HAP-1 (cell line): ENCODE data around the gene LRRC28.

Experiments used
- DNase-seq, 2 experiments: peaks; one replicate each; pipeline ENCODE4 v3.0.0-alpha.2; 2016 to 2020; ENCODE audit warnings: low spot score in 2 of 2
- H3K27me3 ChIP-seq: fragments of 250-450 bp; sonication (Bioruptor Pico); 2 replicates; pipeline ENCODE4 v1.5.1; 2020; ENCODE audit warnings: low read depth, mild to moderate bottlenecking, moderate library complexity
- H3K36me3 ChIP-seq: fragments of 250-450 bp; sonication (Bioruptor Pico); replicated peaks from 2 replicates; pipeline ENCODE4 v1.5.1; 2020; ENCODE audit warnings: mild to moderate bottlenecking
- H3K4me1 ChIP-seq: fragments of 250-450 bp; sonication (Bioruptor Pico); 2 replicates; pipeline ENCODE4 v1.5.1; 2020; ENCODE audit warnings: mild to moderate bottlenecking
- H3K4me3 ChIP-seq: fragments of 250-450 bp; sonication (Bioruptor Pico); 2 replicates; pipeline ENCODE4 v1.5.1; 2020; ENCODE audit warnings: mild to moderate bottlenecking, moderate library complexity
- H3K9me3 ChIP-seq: fragments of 250-450 bp; sonication (Bioruptor Pico); 2 replicates; pipeline ENCODE4 v1.5.1; 2020; ENCODE audit warnings: mild to moderate bottlenecking, moderate library complexity
- in situ Hi-C: fragments of 300-500 bp; cut with MboI; formaldehyde crosslinking; loops from 3 replicates; pipeline ENCODE4 v1.14.3; 2020; ENCODE audit warnings: low sequenced_read_pairs, inconsistent platforms, mixed read lengths

LRRC28 gene

DNA sequence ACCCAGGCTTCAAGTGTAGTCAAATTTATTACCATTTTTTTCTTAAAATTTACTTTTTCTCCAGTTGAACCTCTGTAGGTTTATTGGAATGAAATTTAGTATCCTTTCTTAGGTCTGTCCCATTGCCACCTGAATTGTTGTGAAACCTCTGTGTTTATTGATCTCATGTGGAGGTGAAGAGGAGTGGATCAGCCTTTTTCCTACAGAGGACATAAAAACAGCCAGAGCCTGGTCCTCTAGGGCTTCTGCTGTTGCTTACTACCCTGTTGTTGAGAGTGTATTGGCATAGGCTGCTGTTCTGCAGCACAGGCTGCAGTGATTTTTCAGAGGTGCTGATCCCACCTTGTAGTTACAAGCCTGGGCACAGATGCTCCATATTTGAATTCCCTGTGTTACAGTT lies 44.6 kb downstream of the LRRC28 start:
- H3K4me1 ChIP-seq, result peaks cover 12% of the 10 kb centered on the region
- DNase-seq, result no peak

DNA sequence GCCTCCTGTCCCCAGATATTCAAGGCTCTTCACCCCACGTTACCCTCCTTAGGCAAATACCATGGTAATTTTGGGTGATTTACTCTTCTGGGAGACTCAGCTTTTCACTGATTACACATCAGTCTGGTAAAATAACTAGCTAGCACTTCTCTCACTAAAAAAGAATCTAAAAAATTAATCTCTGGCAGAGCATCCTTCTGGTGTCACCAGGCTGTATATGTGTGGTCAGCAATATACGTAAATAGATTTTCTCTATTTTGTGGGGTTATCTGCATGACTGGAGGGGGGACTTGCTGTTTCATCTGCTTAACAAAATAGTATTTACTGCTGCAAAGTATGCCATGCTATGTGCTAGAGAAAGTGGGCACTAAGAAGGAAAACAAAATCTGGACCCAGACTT lies 45.1 kb downstream of the LRRC28 start:
- no peaks in the 10 kb centered on the region for H3K27me3 ChIP-seq
- no peak for DNase-seq
- no peak overlapping the region for H3K4me3 ChIP-seq
- H3K4me1 ChIP-seq, result peaks cover 12% of the 10 kb centered on the region
- in situ Hi-C loops, result no loop called here
- H3K9me3 ChIP-seq, result peaks cover 3% of the 10 kb centered on the region; the same call in 1 of the 2 replicates
- H3K36me3 ChIP-seq, result no peaks in the 10 kb centered on the region

More for the DNA sequence above, 44.6 kb downstream of the LRRC28 start:
- Histone ChIP-seq H3K4me3 (no peak overlapping the region), H3K9me3 (peaks cover 3% of the 10 kb centered on the region; the same call in 1 of the 2 replicates), H3K36me3 (no peaks in the 10 kb centered on the region), H3K27me3 (no peaks in the 10 kb centered on the region)
- in situ Hi-C loops, result no loop called here

DNA sequence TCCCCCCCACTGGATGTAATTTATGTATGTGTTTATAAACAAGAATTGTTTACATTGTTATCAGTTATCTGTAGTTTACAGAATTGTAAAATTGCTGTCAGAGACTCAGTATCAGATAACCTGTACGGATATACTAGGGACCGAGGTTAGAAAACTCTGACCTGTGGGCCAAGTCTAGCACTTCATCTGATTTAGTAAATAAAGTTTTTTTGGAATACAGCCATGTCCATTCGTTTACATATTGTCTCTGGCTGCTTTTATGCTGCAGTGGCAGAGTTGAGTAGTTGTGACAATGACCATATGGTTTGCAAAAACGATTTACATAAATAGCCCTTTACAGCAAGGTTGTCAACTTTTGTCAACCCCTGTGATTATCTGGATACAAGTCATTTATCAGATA lies 52.6 kb downstream of the LRRC28 start:
- H3K9me3 ChIP-seq, result no peaks in the 10 kb centered on the region
- H3K4me1 ChIP-seq, result peaks cover 45% of the 10 kb centered on the region
- DNase-seq, result peak in 1 of 2 experiments; percentile 25
- H3K4me3 ChIP-seq, result no peak overlapping the region
- no peaks in the 10 kb centered on the region for H3K27me3 ChIP-seq
- in situ Hi-C loops, result no loop called here
- H3K36me3 ChIP-seq, result no peaks in the 10 kb centered on the region

DNA sequence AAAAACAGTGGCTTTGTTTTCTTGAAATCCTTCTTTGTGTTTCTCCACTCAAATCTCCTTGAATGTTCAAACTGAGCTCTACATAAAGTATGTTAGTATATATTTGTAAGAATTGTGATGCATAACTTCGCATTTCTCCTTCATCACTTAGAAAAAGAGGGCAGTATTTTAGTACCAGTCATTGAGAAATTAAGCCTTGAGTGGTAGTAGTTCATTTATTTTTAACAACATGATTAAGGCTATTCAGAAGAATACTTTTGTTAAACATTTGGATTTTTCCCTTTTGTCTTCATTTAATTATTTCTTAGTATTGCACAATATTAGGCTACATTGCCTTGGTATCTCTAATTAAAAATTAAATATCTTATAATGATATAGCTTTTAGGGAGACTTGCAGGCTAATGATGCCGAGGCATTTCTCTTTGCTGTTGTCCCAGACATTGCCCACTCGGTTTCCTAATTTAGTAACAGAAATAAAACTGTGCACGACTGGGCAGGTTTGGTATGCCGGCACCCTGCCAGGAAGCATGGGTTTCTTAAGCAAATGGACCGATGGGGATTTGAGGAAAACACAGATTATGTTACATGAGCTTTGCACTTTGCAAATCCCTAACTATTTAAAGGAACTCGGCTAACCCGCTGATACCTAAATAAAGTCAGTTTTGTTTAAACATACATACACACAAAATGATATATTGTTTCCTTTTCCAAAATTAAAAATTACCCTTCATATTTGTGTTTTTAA lies 54.7 kb downstream of the LRRC28 start:
- DNase-seq, result peak; percentile 90 to 93
- Histone ChIP-seq H3K27me3 (no peaks in the 10 kb centered on the region), H3K9me3 (no peaks in the 10 kb centered on the region), H3K4me1 (peaks cover 45% of the 10 kb centered on the region), H3K36me3 (no peaks in the 10 kb centered on the region), H3K4me3 (no peak overlapping the region)
- in situ Hi-C loops, result no loop called here

DNA sequence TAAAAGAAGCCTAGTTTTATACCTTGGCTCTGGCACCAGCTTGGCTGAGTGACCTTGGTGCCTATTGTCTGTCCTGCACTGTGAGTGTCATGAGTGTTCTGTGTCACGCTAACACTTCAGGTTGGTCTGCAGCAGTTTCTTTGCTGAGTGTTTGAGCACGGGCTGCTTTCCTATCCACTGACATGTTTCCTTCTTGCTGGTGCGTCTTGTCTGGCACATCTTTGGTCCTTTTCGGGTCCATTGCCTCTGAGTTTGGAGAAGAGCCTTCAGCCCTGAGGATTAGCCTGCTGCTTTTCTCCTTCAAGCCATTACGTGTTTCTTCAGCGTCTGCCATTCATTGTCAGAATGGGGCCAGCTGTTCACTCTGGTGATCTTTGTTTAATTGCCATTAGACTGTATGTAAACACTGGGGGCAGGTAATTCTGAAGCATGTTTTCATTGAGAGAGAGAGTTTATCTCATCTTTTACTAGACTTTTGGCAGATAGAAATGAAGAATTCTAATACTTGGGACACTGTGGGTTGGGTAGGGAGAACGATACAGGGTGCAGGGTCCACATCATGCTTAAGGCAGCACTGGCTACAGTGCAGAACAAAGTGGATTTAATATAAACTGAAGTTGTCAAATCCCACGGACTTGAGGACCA lies 55.5 kb downstream of the LRRC28 start:
- peak; percentile 75 to 84 for DNase-seq
- peaks cover 45% of the 10 kb centered on the region for H3K4me1 ChIP-seq
- H3K4me3 ChIP-seq, result peak overlapping the region; percentile 6
- in situ Hi-C loops, result no loop called here
- no peaks in the 10 kb centered on the region for H3K36me3 ChIP-seq
- H3K27me3 ChIP-seq, result no peaks in the 10 kb centered on the region
- no peaks in the 10 kb centered on the region for H3K9me3 ChIP-seq

DNA sequence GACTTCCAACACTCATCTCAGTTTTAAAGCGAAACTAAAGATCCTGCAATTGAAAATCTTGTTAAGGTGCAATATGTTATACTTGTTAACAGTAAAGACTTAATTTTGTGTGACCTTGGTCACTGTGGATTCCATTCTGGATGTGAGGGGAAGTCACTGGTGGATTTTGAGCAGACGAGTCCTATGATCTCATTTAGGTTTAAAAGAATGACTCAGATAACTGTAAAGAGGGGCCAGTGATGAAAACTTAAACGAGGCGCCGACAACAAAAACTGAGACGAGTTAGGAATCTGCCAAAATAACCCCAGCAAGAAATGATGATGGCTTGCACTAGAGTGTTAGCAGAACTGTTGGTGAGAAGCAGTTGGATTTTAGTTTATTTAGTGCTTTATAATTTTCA lies 56.5 kb downstream of the LRRC28 start:
- no peak for DNase-seq
- Histone ChIP-seq H3K4me3 (0 out of 2 replicates have a peak overlapping the region, but pooled peaks have one; percentile 2), H3K9me3 (no peaks in the 10 kb centered on the region), H3K36me3 (no peaks in the 10 kb centered on the region), H3K4me1 (peaks cover 45% of the 10 kb centered on the region), H3K27me3 (no peaks in the 10 kb centered on the region)
- in situ Hi-C loops, result no loop called here

DNA sequence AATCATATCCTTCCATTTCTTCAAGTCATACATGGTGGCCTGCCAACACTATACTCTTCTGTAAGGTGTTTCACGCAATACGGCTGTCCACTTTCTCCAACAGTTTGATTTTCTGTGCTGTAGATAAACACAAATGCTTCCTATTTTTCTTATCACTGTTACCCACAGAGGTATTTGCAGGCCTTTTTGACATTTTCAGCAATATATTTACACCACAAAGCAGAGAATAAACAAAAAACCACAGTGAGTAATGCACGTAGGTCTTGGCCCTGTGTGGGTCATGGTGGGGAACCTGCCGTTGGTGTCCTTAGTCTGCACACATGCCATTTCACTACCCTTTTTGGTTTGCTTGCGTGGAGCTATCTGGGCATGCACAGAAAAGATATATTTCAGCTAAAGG lies 59.5 kb downstream of the LRRC28 start:
- in situ Hi-C loops, result no loop called here

DNA sequence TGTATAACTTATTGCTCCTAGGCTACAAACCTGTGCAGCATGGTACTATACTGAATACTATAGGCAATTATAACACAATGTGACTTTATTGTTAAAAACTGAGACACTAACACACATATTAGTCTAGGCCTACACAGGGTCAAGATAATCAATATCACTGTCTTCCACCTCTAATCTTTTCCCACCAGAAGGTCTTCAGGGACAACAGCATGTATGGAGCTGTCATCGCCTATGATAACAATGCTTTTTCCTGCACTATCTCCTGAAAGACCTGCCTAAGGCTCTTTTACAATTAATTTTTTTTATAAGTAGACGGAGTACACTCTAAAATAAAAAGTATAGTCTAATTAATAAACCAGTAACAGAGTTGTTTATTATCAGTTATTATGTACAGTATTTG lies 60.9 kb downstream of the LRRC28 start:
- H3K4me3 ChIP-seq, result no peak overlapping the region
- no peak for DNase-seq
- H3K27me3 ChIP-seq, result no peaks in the 10 kb centered on the region
- peaks cover 12% of the 10 kb centered on the region for H3K4me1 ChIP-seq
- H3K36me3 ChIP-seq, result no peaks in the 10 kb centered on the region
- in situ Hi-C loops, result no loop called here
- no peaks in the 10 kb centered on the region for H3K9me3 ChIP-seq

More for the DNA sequence above, 59.5 kb downstream of the LRRC28 start:
- H3K27me3 ChIP-seq, result no peaks in the 10 kb centered on the region
- H3K36me3 ChIP-seq, result no peaks in the 10 kb centered on the region
- H3K9me3 ChIP-seq, result no peaks in the 10 kb centered on the region
- no peak overlapping the region for H3K4me3 ChIP-seq
- DNase-seq, result no peak
- peaks cover 19% of the 10 kb centered on the region for H3K4me1 ChIP-seq

DNA sequence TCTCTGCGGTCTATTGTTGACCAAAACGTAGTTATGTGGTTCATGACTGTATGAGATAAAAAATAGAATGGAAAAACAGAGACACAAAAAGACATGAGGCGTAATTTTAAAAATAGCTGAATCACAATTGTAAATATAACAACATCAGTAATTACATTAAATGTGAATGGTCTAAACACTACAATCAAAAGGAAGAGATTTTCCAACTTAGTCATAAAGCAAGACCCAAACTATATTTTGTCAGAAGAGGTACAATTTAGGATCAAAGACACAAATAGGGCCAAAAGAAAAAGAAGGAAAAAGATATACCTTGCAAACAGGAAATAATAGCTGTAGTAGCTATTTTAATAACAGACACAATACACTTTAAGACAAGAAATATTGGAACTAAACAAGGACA lies 61.5 kb downstream of the LRRC28 start:
- Histone ChIP-seq H3K9me3 (no peaks in the 10 kb centered on the region), H3K27me3 (no peaks in the 10 kb centered on the region), H3K36me3 (no peaks in the 10 kb centered on the region), H3K4me3 (no peak overlapping the region), H3K4me1 (peaks cover 12% of the 10 kb centered on the region)
- in situ Hi-C loops, result no loop called here
- DNase-seq, result no peak

DNA sequence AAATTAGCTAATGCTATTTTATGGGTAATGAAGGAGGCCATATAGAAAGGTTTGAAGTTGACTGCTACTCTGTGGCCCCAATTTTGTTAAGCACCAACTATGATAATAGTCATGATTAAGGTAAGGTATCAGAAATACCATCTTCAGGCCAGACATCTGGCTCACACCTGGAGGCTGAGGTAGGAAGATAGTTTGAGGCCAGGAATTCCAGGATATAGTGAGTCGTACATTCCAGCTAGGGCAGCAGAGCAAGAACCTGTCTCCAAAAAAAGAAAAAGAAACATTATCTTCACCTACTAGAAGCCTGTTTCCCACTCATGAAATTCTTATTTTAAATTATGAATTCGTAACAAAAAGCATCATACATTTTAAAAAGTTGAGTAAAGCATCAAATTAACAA lies 64.4 kb downstream of the LRRC28 start:
- Histone ChIP-seq H3K4me3 (no peak overlapping the region), H3K36me3 (no peaks in the 10 kb centered on the region), H3K27me3 (no peaks in the 10 kb centered on the region), H3K4me1 (peaks cover 17% of the 10 kb centered on the region), H3K9me3 (no peaks in the 10 kb centered on the region)
- DNase-seq, result no peak
- in situ Hi-C loops, result no loop called here

DNA sequence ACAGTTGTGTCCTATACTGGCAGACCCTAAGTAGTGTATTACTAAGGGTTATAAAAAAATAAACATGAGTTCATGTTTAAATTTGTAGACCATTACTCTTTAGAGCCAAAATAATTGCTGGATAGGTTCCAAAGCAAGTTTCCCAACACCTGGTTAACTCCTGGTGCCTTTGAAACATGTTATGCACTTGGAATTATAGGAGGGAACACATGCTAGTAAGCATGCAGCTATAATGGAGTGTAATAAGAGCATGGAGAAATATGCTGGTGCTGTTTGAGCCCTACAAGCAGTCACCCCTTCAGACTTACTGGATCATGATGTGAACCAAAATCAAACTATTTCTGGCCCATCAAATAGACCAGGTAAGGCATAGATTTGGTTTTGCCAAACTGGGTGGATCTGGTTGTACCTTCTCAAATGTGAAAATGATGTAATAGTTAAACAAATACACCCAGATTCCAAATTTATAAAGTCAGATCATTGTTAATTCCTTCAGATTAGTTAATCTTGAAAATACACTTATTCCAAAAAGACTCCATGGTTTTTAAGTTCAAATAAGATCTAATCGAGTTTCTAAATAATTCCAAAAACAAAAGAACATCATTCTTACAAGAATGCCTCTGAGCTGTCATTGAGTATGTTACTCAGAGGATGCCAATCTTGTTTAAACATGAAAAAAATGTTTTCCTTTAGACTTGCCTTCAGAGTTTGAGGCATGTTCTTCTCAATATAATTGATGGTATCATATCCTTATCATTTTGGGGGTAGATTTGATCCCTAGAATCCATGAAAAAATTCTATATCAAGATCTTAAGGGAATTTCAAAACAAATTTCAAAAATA lies 69.3 kb downstream of the LRRC28 start:
- H3K4me3 ChIP-seq, result no peak overlapping the region
- in situ Hi-C loops, result no loop called here
- H3K4me1 ChIP-seq, result peaks cover 17% of the 10 kb centered on the region
- no peak for DNase-seq
- H3K9me3 ChIP-seq, result no peaks in the 10 kb centered on the region
- no peaks in the 10 kb centered on the region for H3K27me3 ChIP-seq
- no peaks in the 10 kb centered on the region for H3K36me3 ChIP-seq

DNA sequence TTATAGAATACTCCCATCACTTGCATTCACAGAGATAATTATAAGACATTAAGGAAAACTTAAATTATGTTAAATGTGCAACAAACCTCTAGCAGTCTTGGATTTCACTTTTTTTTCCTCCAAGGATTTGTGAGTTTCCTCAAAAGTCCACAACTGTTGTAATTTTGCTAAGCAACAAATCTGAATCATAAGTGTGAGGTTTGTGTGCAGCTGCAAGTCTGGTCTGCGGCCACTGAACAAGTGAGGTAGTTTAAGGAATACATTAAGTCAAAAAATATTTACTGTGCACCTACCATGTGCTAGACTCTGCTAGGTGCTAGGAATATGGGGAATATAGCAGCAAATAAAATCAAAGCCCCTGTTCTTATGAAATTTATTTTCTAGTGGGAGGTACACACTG lies 70.2 kb downstream of the LRRC28 start:
- DNase-seq, result no peak
- in situ Hi-C loops, result no loop called here
- H3K9me3 ChIP-seq, result no peaks in the 10 kb centered on the region
- H3K4me1 ChIP-seq, result peaks cover 17% of the 10 kb centered on the region
- H3K27me3 ChIP-seq, result no peaks in the 10 kb centered on the region
- H3K4me3 ChIP-seq, result no peak overlapping the region
- H3K36me3 ChIP-seq, result no peaks in the 10 kb centered on the region

DNA sequence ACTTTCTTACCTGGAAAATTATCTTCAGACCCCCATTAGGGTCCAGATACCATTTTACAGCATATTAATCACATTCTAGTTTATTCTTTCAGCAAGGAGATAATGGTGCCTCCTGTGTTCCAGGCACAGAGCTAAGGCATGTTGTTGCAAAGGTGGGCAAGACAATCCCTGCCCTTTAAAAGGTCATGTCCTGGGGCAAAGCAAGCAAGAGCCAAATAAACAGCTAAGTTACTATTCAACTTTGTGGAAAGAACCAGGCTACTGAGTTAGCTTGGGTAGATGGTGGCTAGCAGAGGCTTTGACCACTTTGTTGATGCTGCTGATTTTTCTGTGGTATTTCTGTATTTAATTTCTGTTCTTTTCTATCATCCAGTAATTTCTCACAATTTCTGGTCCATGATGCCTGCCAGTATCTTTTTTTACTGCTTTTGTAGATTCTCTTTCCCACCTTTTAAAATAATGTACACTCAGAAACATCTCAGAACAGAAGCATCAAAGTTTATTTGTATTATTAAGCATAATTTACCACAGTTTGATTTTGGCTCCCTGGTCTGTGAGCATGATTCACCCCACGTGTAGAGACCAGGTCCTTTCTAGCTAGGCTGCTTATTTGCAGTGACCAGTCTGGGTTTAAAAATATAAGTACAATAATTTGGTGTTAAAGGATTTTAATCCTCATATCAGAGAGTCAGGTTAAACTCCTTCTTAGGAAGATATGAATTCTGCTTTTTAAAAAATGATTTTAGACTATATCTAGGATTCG lies 71.5 kb downstream of the LRRC28 start:
- no peaks in the 10 kb centered on the region for H3K9me3 ChIP-seq
- H3K36me3 ChIP-seq, result no peaks in the 10 kb centered on the region
- no peak overlapping the region for H3K4me3 ChIP-seq
- H3K27me3 ChIP-seq, result no peaks in the 10 kb centered on the region
- in situ Hi-C loops, result no loop called here
- H3K4me1 ChIP-seq, result peaks cover 8% of the 10 kb centered on the region
- DNase-seq, result no peak
